GM12865 (cell line): ENCODE data around the gene B3GNT7.

Source experiments
- DNase-seq: peaks from one replicate; pipeline ENCODE4 v3.0.0; 2010; ENCODE audit warnings: low read depth
- H3K4me3 ChIP-seq: 2 replicates; pipeline ENCODE4 v1.5.1; 2011; ENCODE audit warnings: mild to moderate bottlenecking, low read depth, low read length, control low read depth
- CTCF ChIP-seq: IDR thresholded peaks from 2 replicates; pipeline ENCODE4 v1.5.1; 2011; ENCODE audit warnings: low read length, control low read depth, low read depth, inconsistent platforms; ENCODE audit not compliant: insufficient read depth; ENCODE audit errors: missing control alignments

B3GNT7 gene

GRCh38 chr2:231353469-231353868 is 42.0 kb upstream of the B3GNT7 start:
- H3K4me3 ChIP-seq: no peak overlapping the region
- TF ChIP-seq CTCF: no peak

GRCh38 chr2:231355508-231356465 is 39.7 kb upstream of the B3GNT7 start:
- no peak overlapping the region for H3K4me3 ChIP-seq
- DNase-seq: no peak
- no peak for TF ChIP-seq CTCF

More at GRCh38 chr2:231353469-231353868, 42.0 kb upstream of the B3GNT7 start:
- no peak for DNase-seq

GRCh38 chr2:231356466-231356844 is 39.1 kb upstream of the B3GNT7 start:
- no peak overlapping the region for H3K4me3 ChIP-seq
- DNase-seq: no peak
- no peak for TF ChIP-seq CTCF

- no peak for TF ChIP-seq CTCF
- no peak for DNase-seq
- no peak overlapping the region for H3K4me3 ChIP-seq
Observed at GRCh38 chr2:231357048-231357447, 38.5 kb upstream of the B3GNT7 start.

- H3K4me3 ChIP-seq: no peak overlapping the region
- no peak for TF ChIP-seq CTCF
- DNase-seq: no peak
Observed at GRCh38 chr2:231357931-231358330, 37.6 kb upstream of the B3GNT7 start.

GRCh38 chr2:231359441-231359840 is 36.1 kb upstream of the B3GNT7 start:
- DNase-seq: no peak
- no peak overlapping the region for H3K4me3 ChIP-seq
- no peak for TF ChIP-seq CTCF
